ACHN (cell line): Measurements from ENCODE around the gene DLL1.

Source experiments
- DNase-seq: peaks from one replicate; pipeline ENCODE4 v3.0.0-alpha.2; 2015
- in situ Hi-C: cut with HindIII; loops from 2 replicates; pipeline ENCODE4 v1.10.0; 2017; ENCODE audit warnings: low sequenced_read_pairs, low pct_ligation_motif_present, low pct_unique_long_range_greater_than_20kb

Gene DLL1

DNA sequence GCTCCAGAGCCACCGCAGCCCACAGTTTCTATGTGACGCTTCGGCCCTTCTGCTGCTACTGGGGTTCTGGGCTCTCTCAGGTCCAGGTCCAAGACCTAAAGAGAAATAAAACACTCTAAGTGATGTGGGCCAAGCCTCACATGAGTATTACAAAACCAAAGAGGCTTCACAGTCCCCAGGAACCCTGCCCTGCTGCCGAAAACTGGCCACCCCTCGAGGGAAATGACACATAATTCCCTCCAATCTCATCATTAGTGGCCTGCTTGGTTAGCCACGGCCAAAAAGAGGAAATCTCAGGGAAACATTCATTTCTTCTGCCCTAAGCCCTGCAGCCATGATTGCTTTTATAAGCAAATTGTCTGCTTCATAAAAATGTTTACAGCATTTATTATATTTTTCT, 32.5 kb downstream of the DLL1 start:
- no peak for DNase-seq
- in situ Hi-C loops: no loop called here

- DNase-seq: no peak
- in situ Hi-C loops: no loop called here
Measured at GRCh38 chr6:170257376-170257775, 33.5 kb downstream of the DLL1 start.

DNA sequence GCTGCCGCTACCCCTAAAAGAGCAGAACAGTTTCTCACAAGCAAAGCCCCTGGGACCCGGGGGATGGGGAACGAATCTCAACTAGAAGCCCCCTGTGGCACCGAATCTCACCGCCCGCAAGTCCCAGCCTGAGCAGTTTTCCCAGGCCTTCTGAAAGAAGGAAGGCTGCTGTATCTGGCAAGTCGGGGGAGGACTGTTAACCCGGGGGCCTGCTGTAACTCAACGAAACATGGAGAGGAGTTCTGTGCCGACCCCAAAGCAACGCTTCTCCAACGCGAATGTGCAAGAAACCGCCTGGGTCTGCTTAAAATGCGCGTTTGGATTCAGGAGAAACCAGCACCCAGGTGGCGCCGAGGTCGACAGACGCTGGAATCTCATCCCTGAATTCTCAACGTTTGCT, 34.2 kb downstream of the DLL1 start:
- DNase-seq: no peak
- in situ Hi-C loops: no loop called here

- in situ Hi-C loops: no loop called here
- DNase-seq: no peak
Measured at GRCh38 chr6:170255426-170256125, 35.3 kb downstream of the DLL1 start.

- in situ Hi-C loops: no loop called here
Measured at GRCh38 chr6:170254315-170255213, 36.3 kb downstream of the DLL1 start.

GRCh38 chr6:170253910-170254269, 37.0 kb downstream of the DLL1 start:
- DNase-seq: no peak
- in situ Hi-C loops: no loop called here

More at GRCh38 chr6:170254315-170255213, 36.3 kb downstream of the DLL1 start:
- no peak for DNase-seq

GRCh38 chr6:170253226-170253909, 37.5 kb downstream of the DLL1 start:
- in situ Hi-C loops: no loop called here
- no peak for DNase-seq

GRCh38 chr6:170251776-170252571, 38.9 kb downstream of the DLL1 start:
- in situ Hi-C loops: no loop called here
- no peak for DNase-seq

- DNase-seq: no peak
- in situ Hi-C loops: no loop called here
Measured at GRCh38 chr6:170250981-170251775, 39.7 kb downstream of the DLL1 start.

DNA sequence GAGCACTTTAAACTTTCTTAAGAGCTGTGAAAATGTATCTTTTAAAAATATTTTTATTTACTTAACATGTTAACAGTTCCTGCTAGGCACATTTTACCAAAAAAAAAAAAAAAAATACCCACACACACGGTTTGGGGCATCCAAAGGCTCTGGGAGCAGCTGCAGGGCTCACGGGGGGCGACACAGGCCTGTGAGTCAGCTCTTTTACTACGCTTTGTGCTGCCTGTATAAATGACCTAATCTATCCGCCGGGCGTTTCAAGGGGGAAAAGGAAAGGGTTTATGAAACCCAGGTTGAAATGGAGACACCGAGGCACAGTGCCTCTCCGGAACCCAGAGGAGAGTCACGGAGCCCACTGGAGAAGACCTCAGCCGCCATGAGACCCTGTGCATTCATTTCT, 40.4 kb downstream of the DLL1 start:
- in situ Hi-C loops: no loop called here

DNA sequence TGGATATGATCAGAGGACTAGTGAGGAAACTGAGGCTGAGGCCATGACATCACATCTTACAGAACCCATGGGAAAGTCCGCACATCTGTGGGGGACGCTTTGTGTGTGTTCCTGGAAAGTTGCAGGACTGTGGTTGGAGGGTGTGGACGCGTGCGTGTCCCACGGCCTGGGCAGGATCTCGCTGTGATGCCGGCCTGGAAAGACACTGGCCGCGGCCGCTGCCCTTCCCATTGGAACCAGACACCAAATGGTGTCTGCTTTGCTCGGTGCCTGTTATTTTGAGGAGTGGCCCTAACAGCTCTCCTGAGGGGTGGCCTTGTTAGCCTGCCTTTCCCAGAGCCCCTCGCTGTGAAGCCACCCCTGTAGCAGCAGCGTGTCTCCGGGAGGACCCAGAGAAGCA, 41.1 kb downstream of the DLL1 start:
- in situ Hi-C loops: no loop called here
- no peak for DNase-seq

More for the DNA sequence above, 40.4 kb downstream of the DLL1 start:
- no peak for DNase-seq

DNA sequence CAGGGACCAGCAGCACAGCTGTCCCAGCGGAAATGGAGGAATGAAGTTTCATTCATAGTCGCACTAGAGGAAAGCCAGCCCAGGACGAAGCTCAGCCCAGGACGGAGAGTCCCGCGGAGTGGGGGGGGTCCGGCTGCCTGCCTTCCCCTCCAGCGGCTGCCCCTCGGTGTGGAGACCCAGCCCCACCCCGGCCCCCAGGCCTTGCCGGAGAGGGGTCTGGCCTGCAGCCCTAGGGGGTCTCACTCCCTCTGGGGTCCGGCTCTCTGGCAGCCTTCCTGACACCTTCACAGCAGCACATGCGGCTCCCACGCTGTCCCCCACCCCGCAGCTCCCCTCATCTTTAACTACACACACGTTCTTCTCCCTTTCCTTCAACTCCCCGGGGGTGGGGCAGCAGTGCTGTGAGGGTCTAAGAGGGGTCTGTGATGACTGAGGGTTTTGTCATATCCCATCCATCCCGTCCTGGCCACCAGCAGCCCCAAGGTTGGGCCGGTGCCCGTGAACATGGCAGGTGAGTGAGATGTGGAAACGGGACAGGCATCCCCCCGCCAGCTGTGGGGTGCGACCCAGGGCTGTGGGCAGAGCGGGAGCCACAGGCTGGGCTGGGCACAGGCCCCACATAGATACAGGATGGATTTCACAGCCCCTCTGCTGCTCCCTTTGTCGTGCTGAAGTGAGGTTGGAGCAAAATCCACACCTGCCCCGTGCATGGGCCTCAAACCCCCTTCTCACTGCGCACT, 41.8 kb downstream of the DLL1 start:
- DNase-seq: no peak
- in situ Hi-C loops: no loop called here

DNA sequence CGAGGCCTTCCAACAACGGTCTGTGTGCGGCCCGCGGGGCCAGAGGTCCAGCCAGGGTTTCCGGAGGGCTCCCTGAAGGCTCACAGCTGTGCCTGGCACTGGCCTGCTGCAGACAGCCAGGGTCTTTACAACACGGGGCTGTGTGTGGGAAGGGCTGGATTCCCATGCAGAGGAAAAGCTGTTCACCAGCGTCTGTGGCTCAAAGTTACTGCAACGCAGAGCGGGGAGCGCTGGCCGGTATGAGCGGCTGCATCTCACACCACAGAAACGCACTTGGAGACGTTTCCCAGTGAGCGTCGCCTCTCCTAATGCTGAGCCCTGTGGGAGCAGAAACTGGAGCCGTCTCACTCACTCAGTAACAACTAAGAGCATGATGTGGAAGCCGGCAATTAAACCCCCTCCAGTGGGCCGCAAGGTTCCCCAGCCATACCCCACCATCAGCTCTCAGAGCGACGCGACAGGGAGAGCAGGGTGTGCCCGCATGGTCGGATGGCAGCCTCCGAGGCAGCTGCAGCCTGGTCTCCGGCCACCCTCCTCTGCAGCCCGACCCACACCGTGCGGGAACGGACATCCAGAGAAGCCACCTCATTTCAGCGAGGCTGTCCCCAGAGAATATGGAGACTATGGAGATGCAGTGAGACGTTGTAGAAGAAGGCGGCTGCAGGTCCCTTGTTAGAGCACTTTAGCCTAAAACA, 42.6 kb downstream of the DLL1 start:
- no peak for DNase-seq
- in situ Hi-C loops: no loop called here

DNA sequence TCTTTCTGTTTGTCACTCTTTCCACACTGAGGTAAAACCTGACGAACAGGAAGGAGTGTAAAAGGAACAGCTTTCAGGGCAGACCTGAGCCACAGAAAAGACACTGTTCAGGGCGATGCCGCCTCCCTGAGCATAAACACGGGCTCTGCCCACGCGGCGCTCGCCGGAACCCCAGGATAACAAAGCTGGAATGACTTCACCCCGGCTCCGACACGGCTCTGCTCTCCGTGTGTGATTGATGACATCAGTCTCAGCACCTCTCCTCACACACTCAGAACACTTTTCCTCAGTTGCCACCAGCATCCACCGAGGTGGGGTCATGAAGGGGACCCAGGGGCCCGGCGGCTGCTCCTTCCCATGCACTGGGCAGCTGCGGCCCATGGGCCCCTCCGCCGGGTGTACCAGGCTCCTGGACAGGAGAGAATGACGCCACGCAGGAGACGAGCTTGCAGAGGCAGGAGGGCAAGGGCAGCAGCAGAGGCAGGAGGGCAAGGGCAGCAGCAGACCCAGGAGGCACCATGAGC, 43.6 kb downstream of the DLL1 start:
- in situ Hi-C loops: no loop called here
- no peak for DNase-seq

GRCh38 chr6:170245475-170245992, 45.3 kb downstream of the DLL1 start:
- in situ Hi-C loops: no loop called here
- no peak for DNase-seq

DNA sequence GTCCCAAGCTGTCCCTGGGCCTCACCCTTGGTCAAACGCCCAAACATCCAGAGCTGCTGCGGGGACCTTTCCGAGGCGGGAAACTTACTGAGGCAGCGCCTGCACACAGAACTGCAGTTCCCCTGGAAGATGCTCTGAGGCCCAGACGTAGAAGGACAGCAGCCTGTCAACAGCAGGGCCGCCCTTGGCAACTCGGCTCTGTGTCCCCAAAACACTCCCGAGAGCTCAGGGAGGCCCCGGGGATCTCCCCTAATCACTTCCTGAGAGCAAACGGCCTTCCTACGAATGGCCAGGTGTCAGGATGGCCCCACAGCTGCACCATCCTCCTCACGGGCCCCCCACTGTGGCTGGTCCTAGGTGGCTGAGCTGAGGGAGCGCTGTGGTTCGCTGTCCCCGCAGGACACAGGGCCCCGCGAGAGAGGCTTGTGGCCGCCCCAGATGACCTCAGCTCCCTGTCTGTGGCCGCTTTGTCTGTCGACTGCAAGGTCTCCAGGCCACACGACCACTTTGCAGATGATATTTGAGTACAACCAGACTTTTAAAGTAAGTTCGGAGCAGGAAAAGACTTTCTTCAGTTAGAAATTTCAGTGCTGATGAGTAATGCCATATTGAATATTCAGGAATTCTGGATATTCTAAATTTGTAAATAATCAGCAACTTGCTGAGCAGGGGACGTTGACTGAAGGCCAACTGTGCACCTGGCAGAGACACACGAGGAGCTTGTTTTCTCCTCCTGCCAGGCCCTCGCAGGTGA, 46.0 kb downstream of the DLL1 start:
- no peak for DNase-seq
- in situ Hi-C loops: no loop called here
